Measurements from ENCODE around the gene CCT6A. TPM values are rescaled to one million over a fixed set of nuclear protein-coding genes. Genes with fewer than 3 reads are reported as not detected.
A peak's percentile ranks its signal among the peaks of the same experiment; 100 is the strongest.
"Not testable (repeated sequence)": the region's sequence is repeated elsewhere in the genome, so short reads cannot be mapped to it uniquely, and the experiment has no call there.

The CCT6A gene
- total RNA-seq, 1 donor: 54.6 TPM

DNA sequence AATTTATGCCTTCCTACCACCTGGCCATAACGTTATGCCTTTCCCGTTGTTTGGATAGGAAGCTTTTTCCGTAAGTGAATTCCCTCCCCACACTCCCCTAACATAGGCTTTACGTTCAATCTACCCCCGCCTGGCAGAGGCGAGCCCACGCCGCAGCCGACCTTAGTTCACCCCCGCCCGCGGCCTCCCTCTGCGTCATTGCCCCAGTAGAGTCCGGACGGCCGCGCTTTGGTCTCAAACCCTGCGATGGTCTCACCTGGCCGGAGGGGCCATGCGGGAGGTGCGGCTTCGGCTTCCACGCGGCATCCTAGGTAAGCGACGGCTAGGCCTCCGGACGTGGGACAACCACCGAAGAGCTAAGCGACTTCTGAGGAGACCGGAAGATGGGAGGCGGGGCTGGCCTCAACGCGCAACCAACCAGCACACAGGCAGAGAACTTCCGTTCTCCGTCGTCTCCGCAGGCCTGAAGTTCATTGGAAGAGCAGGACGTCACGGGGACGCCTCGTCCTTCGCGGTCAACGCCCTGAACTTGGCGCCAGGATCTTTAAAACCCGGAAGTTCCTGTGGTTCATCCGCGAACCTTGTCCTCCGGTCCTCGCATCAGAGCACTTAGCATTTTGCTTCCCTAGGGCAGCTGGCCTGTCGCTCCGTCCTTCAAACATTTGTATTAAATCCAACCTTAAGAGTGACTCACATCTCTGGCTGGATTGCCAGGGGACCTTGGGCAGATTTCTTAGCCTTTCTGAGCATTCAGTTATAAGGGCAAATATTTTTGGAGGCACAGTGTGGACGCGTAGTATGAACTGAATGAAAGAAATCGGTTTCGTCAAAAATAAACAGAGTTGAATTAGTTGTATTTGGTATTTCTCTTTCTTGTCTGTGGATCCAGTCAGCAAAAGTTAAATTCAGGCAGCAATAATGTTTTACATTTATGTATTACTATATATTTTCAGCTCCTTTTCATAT, 54.8 kb downstream of the CCT6A start, which contains the start of gene CHCHD2:
TSS of gene CHCHD2 (minus strand) at position 369 of the 966 bp plus-strand sequence. CDS start at position 306, 63 bp downstream.
- Histone ChIP-seq H3K9me3 (ENCODE audit: low read depth, low read length) (no peaks in the 10 kb centered on the region), H3K27me3 (ENCODE audit: insufficient read depth, low read length) (no peaks in the 10 kb centered on the region), H3K4me3 (ENCODE audit: low read length) (peak within 1 kb of the TSS; percentile 98), H3K4me1 (ENCODE audit: insufficient read depth, low read length) (peaks cover 21% of the 10 kb centered on the region)

DNA sequence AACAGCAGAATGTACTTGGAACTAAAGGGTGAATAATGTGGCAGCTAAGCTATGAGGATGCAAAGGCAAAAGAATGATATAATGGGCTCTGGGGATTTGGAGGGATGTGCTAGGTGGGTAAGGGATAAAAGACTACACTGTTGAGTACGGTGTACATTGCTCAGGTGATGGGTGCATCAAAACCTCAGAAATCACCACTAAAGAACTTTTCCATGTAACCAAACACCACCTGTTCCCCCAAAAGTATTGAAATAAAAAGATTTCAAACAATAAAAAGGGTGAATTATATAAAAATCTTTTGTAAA, 56.3 kb downstream of the CCT6A start:
- no peak overlapping the region for H3K4me3 ChIP-seq (ENCODE audit: low read length)
- H3K4me1 ChIP-seq (ENCODE audit: insufficient read depth, low read length): peaks cover 21% of the 10 kb centered on the region
- H3K9me3 ChIP-seq (ENCODE audit: low read depth, low read length): no peaks in the 10 kb centered on the region
- no peaks in the 10 kb centered on the region for H3K27me3 ChIP-seq (ENCODE audit: insufficient read depth, low read length)

- peaks cover 4% of the 10 kb centered on the region for H3K27me3 ChIP-seq (ENCODE audit: insufficient read depth, low read length)
- H3K4me3 ChIP-seq (ENCODE audit: low read length): no peak overlapping the region
- no peaks in the 10 kb centered on the region for H3K9me3 ChIP-seq (ENCODE audit: low read depth, low read length)
- peaks cover 11% of the 10 kb centered on the region for H3K4me1 ChIP-seq (ENCODE audit: insufficient read depth, low read length)
Observed at GRCh38 chr7:56110611-56111010, 59.0 kb downstream of the CCT6A start.

DNA sequence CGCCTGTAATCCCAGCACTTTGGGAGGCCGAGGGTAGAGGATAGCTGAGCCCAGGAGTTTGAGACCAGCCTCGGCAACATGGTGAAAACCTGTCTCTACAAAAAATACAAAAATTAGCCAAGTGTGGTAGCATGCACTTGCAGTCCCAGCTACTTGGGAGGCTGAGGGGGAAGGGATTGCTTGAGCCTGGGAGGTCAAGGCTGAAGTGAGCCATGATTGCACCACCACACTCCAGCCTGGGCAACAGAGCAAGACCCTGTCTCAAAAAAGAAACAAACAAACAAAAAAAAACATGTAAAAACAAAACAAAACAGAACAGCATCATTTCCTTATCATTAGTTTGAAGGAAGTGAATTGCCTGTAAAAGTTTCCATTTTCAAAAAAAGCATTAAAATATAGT, 60.7 kb downstream of the CCT6A start:
- not testable (repeated sequence) for H3K4me1 ChIP-seq (ENCODE audit: insufficient read depth, low read length); H3K9me3 ChIP-seq (ENCODE audit: low read depth, low read length); H3K4me3 ChIP-seq (ENCODE audit: low read length)
- peaks cover 16% of the 10 kb centered on the region for H3K27me3 ChIP-seq (ENCODE audit: insufficient read depth, low read length)

Other genes starting within 250 kb of the CCT6A start
- not detected for gene SEPTIN14, start 189.0 kb upstream of the CCT6A start, total RNA-seq
- gene ZNF713, start 164.3 kb upstream of the CCT6A start, total RNA-seq: 2.8 TPM
- 6.4 TPM for gene MRPS17, start 99.9 kb upstream of the CCT6A start, total RNA-seq
- gene NIPSNAP2, start 87.2 kb upstream of the CCT6A start, total RNA-seq: 67.2 TPM
- 1.6 TPM for gene PSPH, start 321 bp upstream of the CCT6A start, total RNA-seq
- 79.3 TPM for gene SUMF2, start 12.5 kb downstream of the CCT6A start, total RNA-seq
- 3.1 TPM for gene PHKG1, start 41.2 kb downstream of the CCT6A start, total RNA-seq
- 215 TPM for gene CHCHD2, start 54.7 kb downstream of the CCT6A start, total RNA-seq
- gene NUPR2, start 64.7 kb downstream of the CCT6A start, total RNA-seq: not detected

Data from mononuclear cell (primary cell).